ENCODE data around the gene KMT2A.
A peak's percentile ranks its signal among the peaks of the same experiment; 100 is the strongest.
"Not testable (repeated sequence)": the region's sequence is repeated elsewhere in the genome, so short reads cannot be mapped to it uniquely, and the experiment has no call there.

KMT2A gene

GRCh38 chr11:118435290-118435892, 901 bp upstream of the KMT2A start:
- ATAC-seq, result peak; percentile 22 to 30

- ATAC-seq, result peak; percentile 6 to 11
Measured at GRCh38 chr11:118436639-118437207, 431 bp downstream of the KMT2A start.

DNA sequence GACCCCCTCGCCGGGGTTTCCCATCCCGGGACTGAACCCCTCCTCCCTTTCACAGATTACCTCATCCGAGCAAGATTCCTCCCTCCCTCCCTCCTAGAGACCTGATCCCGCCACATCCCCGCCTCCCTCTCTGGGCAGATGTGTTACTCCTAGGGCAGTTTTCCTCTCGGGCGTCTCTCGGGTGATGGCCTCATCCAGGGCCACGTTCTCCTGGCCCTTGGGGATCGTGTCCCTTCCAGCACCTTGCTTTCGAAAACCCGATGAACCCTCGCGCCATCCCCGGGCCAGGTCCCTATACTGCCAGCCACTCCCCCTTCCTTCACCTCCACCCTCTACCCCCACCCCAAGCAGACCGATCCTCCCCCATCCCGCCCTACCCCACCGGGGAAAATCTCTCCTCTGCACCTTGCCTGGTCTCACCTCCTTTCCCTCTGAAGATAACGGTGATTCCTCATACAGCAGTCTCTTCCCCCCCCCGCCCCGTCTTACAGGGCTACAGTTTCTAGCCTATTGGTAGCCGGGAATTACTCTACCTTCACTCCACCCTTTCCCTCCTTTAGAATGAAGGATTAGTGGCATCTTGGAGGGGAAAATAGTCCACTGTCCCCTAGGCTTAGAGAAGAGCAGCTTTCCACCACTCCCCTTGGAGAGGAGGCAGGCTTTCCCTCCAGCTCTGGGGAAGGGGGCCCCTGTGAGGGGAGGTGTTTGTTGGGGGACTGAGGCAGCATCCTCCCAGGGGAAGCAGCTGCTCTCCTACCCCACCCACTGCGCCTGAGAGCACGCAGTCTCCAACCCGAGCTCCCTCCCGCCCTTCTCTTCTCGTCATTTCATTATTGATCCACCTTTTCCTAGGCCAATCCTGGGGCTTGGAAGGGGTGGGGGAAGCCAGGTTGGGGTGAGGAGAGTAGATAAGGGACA, 1.2 kb downstream of the KMT2A start:
- ATAC-seq, result no peak

- ATAC-seq, result peak; percentile 11 to 26
Measured at GRCh38 chr11:118438314-118438931, 2.1 kb downstream of the KMT2A start.

GRCh38 chr11:118439646-118440045, 3.4 kb downstream of the KMT2A start:
- ATAC-seq, result no peak

DNA sequence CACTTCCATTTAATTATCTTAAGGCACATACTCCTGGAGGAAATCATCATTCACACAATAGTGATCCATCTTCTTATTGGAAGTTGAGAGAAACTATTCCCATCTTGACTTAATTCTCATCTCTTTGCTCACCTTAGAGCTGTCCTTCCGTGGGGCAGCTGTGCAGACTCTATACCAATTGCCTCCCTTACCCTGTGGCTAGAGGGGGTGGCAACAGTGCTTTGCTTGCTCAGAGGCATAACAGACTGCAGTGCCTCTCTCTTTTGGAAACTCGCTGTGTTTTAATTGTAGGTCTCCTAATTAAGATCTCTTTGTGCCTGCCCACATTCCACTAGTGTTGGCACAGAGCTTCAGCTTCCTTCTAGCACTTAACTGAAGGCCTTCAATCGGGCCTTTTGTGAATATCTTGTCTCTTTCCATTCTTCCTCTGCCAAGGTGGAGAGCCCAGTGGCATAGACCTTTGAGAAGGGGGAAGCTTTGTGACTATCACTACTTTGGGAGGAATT, 5.5 kb downstream of the KMT2A start:
- no peak for ATAC-seq

DNA sequence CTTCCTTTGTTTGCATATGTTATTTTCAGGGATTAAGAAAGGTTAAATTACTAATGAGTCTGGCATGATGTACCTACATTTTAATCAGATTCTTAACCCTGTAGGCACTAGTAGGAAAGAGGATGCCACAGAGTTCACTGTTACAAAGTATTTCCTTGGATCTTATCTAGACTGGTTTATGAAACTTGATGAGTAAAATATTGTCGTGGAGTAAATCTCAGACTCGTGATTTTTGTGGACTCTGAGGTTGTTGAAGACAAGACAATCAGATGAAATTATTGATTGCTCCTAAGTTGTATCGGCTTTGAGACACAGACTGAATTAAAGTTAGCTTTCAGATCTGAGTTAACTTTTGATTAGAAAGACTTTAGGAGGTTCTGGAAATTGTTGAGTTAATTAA, 6.0 kb downstream of the KMT2A start:
- ATAC-seq, result no peak

DNA sequence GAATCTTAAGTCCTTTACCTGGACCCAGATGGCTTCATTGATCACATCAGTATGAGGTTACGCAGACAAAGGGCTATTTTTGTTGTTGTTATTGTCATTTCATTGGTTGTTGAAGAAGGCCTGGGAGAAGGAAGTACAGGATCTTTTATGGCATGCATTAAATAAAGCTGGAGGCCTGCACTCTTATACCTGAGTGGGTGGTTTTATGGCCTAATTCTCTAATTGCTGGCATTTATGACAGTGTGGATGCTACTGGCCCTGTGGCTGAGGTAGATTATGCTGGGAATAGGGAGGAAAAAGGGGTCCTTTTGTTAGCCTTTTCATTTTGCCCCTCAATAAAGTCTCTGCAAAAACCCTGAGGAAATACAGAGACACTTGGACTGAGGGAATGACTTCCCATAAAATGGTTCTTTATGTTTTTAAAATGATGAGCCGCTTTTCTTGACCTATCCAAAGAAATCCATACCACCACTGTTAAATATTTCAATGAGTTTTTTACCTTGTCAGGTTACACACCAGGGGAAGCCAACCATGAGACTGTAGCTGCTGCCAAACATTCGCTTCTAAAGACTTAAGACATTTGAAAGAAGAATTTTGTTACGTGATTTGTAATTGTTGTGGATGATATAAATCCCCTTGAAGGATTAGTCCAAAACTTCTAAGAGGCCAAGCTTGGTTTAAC, 6.8 kb downstream of the KMT2A start:
- no peak for ATAC-seq

GRCh38 chr11:118443590-118444218, 7.4 kb downstream of the KMT2A start:
- ATAC-seq, result peak; percentile 77 to 80

GRCh38 chr11:118447423-118447822, 11.1 kb downstream of the KMT2A start:
- ATAC-seq, result no peak

GRCh38 chr11:118448294-118448693, 12.0 kb downstream of the KMT2A start:
- peak in 1 of 2 donors; percentile 25 for ATAC-seq

GRCh38 chr11:118449316-118449918, 13.1 kb downstream of the KMT2A start:
- ATAC-seq, result no peak

GRCh38 chr11:118450451-118450850, 14.2 kb downstream of the KMT2A start:
- no peak for ATAC-seq

- ATAC-seq, result no peak
Measured at GRCh38 chr11:118462178-118462577, 25.9 kb downstream of the KMT2A start.

DNA sequence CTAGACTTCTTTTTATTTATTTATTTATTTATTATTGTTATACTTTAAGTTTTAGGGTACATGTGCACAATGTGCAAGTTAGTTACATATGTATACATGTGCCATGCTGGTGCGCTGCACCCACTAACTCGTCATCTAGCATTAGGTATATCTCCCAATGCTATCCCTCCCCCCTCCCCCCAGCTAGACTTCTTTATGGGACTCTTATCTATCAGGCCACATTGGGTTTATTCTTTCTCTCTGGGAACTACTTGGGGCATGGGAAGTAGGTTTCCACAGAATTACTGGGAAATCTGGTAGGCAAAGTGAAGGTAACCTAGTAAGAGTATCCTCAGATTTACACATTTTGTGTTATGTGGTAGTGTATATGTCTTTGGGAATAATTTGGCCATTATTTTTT, 32.7 kb downstream of the KMT2A start:
- not testable (repeated sequence) for ATAC-seq

DNA sequence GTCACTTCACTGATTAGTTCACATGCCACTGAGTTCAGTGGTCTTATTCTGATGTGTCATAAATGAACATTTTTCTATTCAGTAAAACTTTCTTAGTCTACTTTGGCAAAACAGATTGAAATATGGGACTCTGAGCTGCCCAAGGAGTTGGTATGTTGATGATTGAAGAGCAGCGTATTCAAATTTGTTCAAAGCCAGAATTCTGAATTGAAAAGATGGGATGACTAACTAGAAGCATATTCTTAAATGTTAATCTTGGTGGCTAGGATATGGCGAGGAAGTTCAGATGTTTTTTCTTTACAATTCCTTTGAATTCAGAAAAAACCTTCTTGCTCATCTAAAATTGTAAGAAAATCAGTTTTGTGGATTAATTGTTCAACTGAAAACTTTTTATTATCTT, 34.7 kb downstream of the KMT2A start:
- no peak for ATAC-seq

- no peak for ATAC-seq
Measured at GRCh38 chr11:118473537-118473936, 37.2 kb downstream of the KMT2A start.

DNA sequence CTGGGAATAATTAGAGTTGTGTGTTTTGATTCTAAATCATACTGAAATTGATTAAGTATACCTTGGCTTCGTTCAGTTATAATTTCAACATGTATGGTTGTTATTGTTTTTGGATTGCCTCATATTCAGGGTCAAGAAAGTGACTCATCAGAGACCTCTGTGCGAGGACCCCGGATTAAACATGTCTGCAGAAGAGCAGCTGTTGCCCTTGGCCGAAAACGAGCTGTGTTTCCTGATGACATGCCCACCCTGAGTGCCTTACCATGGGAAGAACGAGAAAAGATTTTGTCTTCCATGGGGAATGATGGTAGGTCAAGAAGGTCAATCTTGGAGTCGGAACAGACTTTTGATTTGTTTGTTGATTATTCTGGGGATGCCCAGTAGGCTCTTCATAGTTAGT, 40.4 kb downstream of the KMT2A start:
- no peak for ATAC-seq

- not testable (repeated sequence) for ATAC-seq
Measured at GRCh38 chr11:118481238-118481637, 44.9 kb downstream of the KMT2A start.

GRCh38 chr11:118484405-118484804, 48.1 kb downstream of the KMT2A start:
- ATAC-seq, result no peak

- ATAC-seq, result no peak
Measured at GRCh38 chr11:118485273-118485672, 49.0 kb downstream of the KMT2A start.

All from activated CD4-positive, CD25-positive, alpha-beta regulatory T cell treated with anti-CD3 and anti-CD28 coated beads, Interleukin-2, amount 50 U/mL, for 24 hours (primary cell).